Measurements from ENCODE around the gene FAM3B. TPM values are rescaled to one million over a fixed set of nuclear protein-coding genes. Genes with fewer than 3 reads are reported as not detected.

The FAM3B gene
- 0.03 TPM in 1 of 5 replicates, not detected in the others for total RNA-seq (2022; extraction: Qiagen RNA extraction; ENCODE audit: low read depth)

DNA sequence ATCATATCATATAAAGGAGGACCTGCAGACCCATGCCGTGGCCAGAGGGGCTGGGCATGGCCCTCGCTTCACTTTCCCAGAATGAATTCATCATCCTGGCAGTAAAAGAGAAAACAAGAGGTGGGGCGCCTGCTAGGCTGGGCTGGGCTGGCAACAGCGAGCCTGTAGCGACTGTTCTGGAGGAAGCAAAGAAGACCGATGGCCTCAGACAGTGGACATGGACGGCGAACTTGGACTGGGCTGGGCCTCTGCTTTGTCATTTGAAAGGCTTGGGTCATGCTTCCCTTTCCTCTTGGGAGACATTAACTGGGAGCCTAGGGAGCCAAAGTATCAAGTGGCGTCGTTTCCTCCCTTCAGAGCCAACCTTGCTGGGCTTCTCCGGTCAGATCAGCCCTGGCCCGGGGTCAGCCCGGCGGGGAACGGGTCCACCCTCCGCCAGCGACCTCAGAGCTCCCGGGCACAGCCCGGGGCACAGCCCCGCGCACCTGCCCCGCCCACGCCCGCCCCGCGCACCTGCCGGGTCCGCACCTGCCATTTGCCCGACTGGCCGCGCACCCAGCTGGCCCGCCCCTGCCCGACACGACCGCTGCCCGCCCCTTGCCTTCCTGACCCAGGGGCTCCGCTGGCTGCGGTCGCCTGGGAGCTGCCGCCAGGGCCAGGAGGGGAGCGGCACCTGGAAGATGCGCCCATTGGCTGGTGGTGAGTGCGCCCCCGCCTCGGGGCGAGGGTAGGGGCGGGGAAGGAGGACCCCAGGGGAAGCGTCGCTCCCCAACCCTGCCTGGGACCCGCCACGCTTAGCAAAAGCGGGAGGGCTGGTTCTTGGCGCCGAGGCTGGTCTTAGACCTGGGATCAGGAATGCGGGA is at the start of gene FAM3B:
TSS of gene FAM3B (plus strand) at position 602 of the 863 bp plus-strand sequence. CDS start at position 681, 79 bp downstream.

DNA sequence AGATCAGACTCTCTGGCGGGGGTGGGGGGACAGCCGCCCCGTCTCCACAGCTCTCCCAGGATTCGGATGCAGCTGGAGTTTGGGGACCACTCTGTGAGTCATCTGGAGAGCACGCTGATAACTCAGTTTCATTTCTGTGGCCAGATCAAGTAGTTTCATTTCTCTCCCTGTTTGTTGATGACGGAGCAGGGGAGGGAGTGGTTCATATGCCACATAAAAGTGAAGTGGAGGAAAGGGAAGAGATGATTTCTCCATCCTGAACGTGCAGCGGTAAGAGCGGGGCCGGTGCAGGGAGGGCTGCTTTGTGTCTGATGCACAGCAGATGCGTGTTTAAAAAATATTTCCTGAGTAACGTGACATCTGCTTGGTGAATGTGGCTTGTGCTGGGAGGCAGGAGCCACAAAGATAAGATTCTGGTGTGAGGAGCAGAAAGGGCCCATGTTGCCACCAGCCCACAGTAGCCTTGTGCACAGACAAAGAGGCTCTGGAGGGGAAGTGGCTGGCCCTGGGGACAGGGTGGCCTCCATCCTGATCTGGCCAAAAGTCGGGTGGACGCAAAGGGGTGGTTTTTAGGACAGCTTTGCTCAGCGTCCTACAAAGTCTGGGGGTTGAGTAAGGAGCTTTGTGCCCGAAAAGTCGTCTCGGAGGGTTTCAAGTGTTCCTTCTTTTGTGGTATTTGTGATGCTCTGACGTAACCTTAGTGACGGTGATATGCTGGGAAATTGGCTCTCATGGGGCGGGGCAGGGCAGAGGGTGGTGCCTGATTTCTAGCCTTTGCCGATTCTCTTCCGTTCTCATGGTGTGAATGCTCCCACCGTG is 45.4 kb downstream of the FAM3B start, which contains the start of gene MX2:
TSS of gene MX2 (plus strand) at position 242 of the 819 bp plus-strand sequence. CDS start 14,880 bp downstream, outside the sequence.

Other genes with a start within 250 kb of the FAM3B start
- 22.4 to 24.0 TPM (median 23.1 TPM) in 5 replicates for gene BACE2, start 148.6 kb upstream of the FAM3B start, total RNA-seq (2022; extraction: Qiagen RNA extraction; ENCODE audit: low read depth)
- gene MX2, start 45.2 kb downstream of the FAM3B start, total RNA-seq (2022; extraction: Qiagen RNA extraction; ENCODE audit: low read depth): 0.01 to 0.19 TPM (median 0.13 TPM) in 4 of 5 replicates, not detected in the other
- gene MX1, start 109.4 kb downstream of the FAM3B start, total RNA-seq (2022; extraction: Qiagen RNA extraction; ENCODE audit: low read depth): 1.3 to 2.5 TPM (median 2.1 TPM) in 5 replicates
- gene TMPRSS2, start 191.4 kb downstream of the FAM3B start, total RNA-seq (2022; extraction: Qiagen RNA extraction; ENCODE audit: low read depth): 0.02 to 0.13 TPM (median 0.09 TPM) in 3 of 5 replicates, not detected in the others

Measured in A549 treated with CpdA at 1 μM for 4 hours (cell line).